DND-41 (cell line): ENCODE data around the gene STEAP3.

Source experiments
- ATAC-seq: fragments of 200-7000 bp; cut with Tn5 transposase; 3 replicates; pipeline ENCODE4 v1.9.1; 2021; ENCODE audit warnings: low read depth; ENCODE audit not compliant: insufficient read depth
- DNase-seq: peaks from one replicate; pipeline ENCODE4 v3.0.0-alpha.2; 2020
- H2AFZ ChIP-seq: 2 replicates; pipeline ENCODE4 v1.6.0; 2012; ENCODE audit warnings: low read depth, low read length
- H3K27ac ChIP-seq: 2 replicates; pipeline ENCODE4 v1.5.1; 2012; ENCODE audit warnings: low read length, inconsistent platforms
- H3K27me3 ChIP-seq: fragments of 200-600 bp; sonication (generic); 2 replicates; pipeline ENCODE4 v1.6.0; 2012; ENCODE audit warnings: low read length, mild to moderate bottlenecking, inconsistent platforms; ENCODE audit not compliant: insufficient read depth, poor library complexity
- H3K36me3 ChIP-seq: 2 replicates; pipeline ENCODE4 v1.5.1; 2012; ENCODE audit warnings: low read length, inconsistent platforms; ENCODE audit not compliant: insufficient read depth
- H3K4me1 ChIP-seq: 2 replicates; pipeline ENCODE4 v1.5.1; 2012; ENCODE audit warnings: mild to moderate bottlenecking, low read length; ENCODE audit not compliant: insufficient read depth
- H3K4me2 ChIP-seq: 2 replicates; pipeline ENCODE4 v1.6.0; 2012; ENCODE audit warnings: mild to moderate bottlenecking, moderate library complexity, low read length, inconsistent platforms; ENCODE audit not compliant: insufficient read depth
- H3K4me3 ChIP-seq, 2 experiments: fragments of 200-600 bp in 1 of 2; shearing (Covaris generic) in 1 of 2; 2 replicates each; pipeline ENCODE4 v1.5.1; 2012 to 2016; ENCODE audit warnings: inconsistent platforms in 2 of 2, low read length in 2 of 2, mild to moderate bottlenecking in 2 of 2, low read depth in 1 of 2, moderate library complexity in 1 of 2
- H3K79me2 ChIP-seq: 2 replicates; pipeline ENCODE4 v1.6.0; 2012; ENCODE audit warnings: low read length, inconsistent platforms; ENCODE audit not compliant: insufficient read depth
- H3K9ac ChIP-seq: 2 replicates; pipeline ENCODE4 v1.6.0; 2012; ENCODE audit warnings: low read depth, mild to moderate bottlenecking, inconsistent platforms, low read length, moderate library complexity
- H3K9me3 ChIP-seq: 2 replicates; pipeline ENCODE4 v1.5.1; 2012; ENCODE audit warnings: low read length, moderate library complexity, mild to moderate bottlenecking, inconsistent platforms; ENCODE audit not compliant: insufficient read depth, severe bottlenecking
- H4K20me1 ChIP-seq: 2 replicates; pipeline ENCODE4 v1.6.0; 2012; ENCODE audit warnings: low read length; ENCODE audit not compliant: insufficient read depth
- CTCF ChIP-seq: IDR thresholded peaks from 2 replicates; pipeline ENCODE4 v1.5.1; 2012; ENCODE audit warnings: borderline replicate concordance, low read length, moderate library complexity, mild to moderate bottlenecking; ENCODE audit not compliant: poor library complexity, severe bottlenecking; ENCODE audit errors: extremely low read depth
- EZH2 ChIP-seq: IDR thresholded peaks from 3 replicates; pipeline ENCODE4 v1.6.1; 2012; ENCODE audit warnings: borderline replicate concordance, low read depth, mild to moderate bottlenecking, moderate library complexity, low read length, inconsistent platforms; ENCODE audit not compliant: severe bottlenecking

The STEAP3 gene

GRCh38 chr2:119190321-119191111 is 33.1 kb upstream of the STEAP3 start:
- no peak for DNase-seq
- TF ChIP-seq EZH2 (no peak), CTCF (no peak)
- Histone ChIP-seq H3K9me3 (no peaks in the 10 kb centered on the region), H3K4me2 (no peak overlapping the region), H3K9ac (no peak overlapping the region), H3K36me3 (no peaks in the 10 kb centered on the region), H3K79me2 (no peaks in the 10 kb centered on the region), H3K27me3 (no peaks in the 10 kb centered on the region), H3K4me3 (no peak overlapping the region), H3K27ac (no peak overlapping the region), H4K20me1 (no peaks in the 10 kb centered on the region), H2AFZ (no peak overlapping the region), H3K4me1 (no peaks in the 10 kb centered on the region)
- no peak for ATAC-seq

GRCh38 chr2:119192893-119193292 is 30.7 kb upstream of the STEAP3 start:
- Histone ChIP-seq H3K36me3 (no peaks in the 10 kb centered on the region), H3K27ac (no peak overlapping the region), H3K9ac (no peak overlapping the region), H3K27me3 (peaks cover 3% of the 10 kb centered on the region), H3K4me2 (no peak overlapping the region), H2AFZ (no peak overlapping the region), H3K4me3 (no peak overlapping the region), H3K9me3 (no peaks in the 10 kb centered on the region), H3K79me2 (no peaks in the 10 kb centered on the region), H4K20me1 (no peaks in the 10 kb centered on the region; the same call in 1 of the 2 replicates), H3K4me1 (no peaks in the 10 kb centered on the region)
- DNase-seq (no peak), ATAC-seq (no peak)
- TF ChIP-seq CTCF (no peak), EZH2 (no peak)

GRCh38 chr2:119195001-119195400 is 28.6 kb upstream of the STEAP3 start:
- Histone ChIP-seq H3K4me1 (no peaks in the 10 kb centered on the region), H4K20me1 (no peaks in the 10 kb centered on the region; the same call in 1 of the 2 replicates), H3K9ac (no peak overlapping the region), H3K9me3 (no peaks in the 10 kb centered on the region), H2AFZ (no peak overlapping the region), H3K27ac (no peak overlapping the region), H3K36me3 (no peaks in the 10 kb centered on the region), H3K27me3 (peaks cover 9% of the 10 kb centered on the region), H3K4me2 (no peak overlapping the region), H3K4me3 (no peak overlapping the region), H3K79me2 (no peaks in the 10 kb centered on the region)
- DNase-seq (no peak), ATAC-seq (no peak)
- no peak for TF ChIP-seq CTCF
- TF ChIP-seq EZH2: no peak
